HL-60 (cell line): ENCODE results near the gene FBXO9.

Experiments used
- CTCF ChIP-seq: IDR thresholded peaks from one replicate; pipeline ENCODE4 v1.5.1; 2011; ENCODE audit warnings: low read length, control low read depth, inconsistent platforms; ENCODE audit not compliant: insufficient read depth
- GABPA ChIP-seq: IDR thresholded peaks from 2 replicates; pipeline ENCODE4 v1.6.1; 2012; ENCODE audit warnings: low read depth

- TF ChIP-seq CTCF: no peak
- TF ChIP-seq GABPA: no peak
Observed at GRCh38 chr6:53124131-53124800, 59.1 kb downstream of the FBXO9 start.
